Measurements from ENCODE around the gene ZNF221.
"Not testable (repeated sequence)": the region's sequence is repeated elsewhere in the genome, so short reads cannot be mapped to it uniquely, and the experiment has no call there.

ZNF221 gene

DNA sequence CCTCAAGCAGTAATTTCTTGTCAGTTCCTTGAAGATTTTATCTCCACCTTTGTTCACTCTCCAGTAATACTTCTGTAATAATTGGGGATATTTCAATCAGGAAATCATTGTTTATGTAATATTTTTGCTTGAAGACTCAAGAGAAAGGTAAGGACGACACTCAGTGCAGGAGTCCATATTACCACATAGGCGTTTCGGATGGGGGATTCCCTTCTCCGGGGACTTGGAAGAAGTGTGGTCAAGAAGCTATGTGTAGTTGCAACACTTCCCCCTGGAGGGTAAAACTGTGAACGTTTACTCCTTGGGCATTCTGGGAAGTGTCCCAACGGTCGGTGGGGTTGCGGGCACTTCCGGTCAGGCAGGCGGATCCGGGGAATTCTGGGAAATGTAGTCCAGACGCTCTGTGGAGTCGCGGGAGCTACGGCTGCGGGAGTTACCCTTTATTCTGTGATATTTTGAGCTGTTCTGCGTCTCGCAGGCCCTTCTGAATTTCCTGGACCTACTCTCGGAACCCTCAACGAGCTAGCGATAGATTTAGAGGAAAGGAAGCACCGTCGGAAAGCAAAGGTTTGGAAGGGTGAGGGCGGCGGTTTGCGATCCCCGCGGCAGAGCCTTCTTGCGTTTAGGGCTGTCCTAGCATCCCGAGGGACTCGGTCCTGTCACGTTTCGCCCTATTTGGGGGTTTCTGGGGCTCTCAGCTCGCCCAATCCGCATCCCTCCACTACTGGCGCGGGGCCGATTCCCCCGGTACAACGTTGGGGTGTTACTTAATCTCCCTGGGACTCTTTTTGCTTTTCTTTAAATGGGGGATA is at the start of gene ZNF221:
ZNF221 (plus strand) TSS at position 395 of the 812 bp plus-strand sequence. CDS start 11,499 bp downstream, outside the sequence.
- peak; percentile 28 for DNase-seq

- DNase-seq: peak; percentile 44
Measured at GRCh38 chr19:43901395-43902390, 49.3 kb upstream of the ZNF221 start.

DNA sequence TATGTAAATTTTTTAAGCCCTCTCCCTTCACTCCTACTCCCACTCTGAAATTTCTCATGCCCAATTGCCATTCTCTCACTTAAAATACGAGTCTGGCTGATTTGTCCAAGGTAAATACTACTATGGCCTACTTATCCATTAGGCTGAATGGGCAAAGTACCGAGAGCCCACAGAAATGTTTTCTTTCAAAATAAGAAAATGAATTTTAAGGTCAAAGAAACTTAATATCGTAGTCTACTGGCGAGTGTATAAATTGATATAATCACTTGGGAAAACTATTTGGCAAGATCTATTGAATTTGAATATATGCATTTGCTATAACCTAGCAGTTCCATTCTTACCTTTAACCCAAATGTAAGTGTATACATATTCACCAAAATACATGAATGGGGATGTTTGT is 48.6 kb upstream of the ZNF221 start:
- no peak for DNase-seq

GRCh38 chr19:43905897-43906296 is 45.1 kb upstream of the ZNF221 start:
- no peak for DNase-seq

DNA sequence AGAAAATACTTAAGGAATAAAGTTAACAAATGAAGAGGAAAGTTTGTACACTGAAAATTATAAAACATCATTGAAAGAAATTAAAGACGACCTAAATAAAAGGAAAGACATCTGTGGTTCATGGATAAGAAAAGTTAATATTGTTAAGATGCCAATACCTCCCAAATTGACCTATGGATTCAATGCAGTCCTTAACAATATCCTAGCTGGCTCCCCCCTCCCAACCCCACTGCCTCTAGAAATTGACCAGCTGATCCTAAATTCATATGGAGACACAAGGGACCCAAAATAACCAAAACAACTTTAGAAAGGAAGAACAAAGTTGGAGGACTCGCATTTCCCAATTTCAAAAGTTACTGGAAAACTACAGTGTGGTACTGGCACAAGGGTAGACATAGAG is 44.3 kb upstream of the ZNF221 start:
- no peak for DNase-seq

DNA sequence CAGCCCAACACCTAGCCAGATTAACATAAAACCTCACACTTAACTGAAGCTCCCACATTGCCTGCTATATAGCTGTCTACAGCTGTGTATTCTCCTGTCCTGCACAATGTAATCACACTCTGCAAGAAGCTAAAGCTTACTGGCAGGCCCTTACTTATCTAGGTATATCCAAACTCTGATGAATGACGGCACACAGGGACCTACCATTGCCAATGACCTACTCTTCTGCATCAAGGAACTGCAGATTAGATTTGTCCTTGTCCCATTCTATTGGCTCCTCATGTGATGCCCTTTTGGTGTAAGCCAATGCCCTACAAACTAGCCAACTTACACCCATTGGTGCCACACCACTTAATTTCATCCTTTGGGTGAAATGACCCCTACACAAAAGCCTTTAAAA is 42.4 kb upstream of the ZNF221 start:
- no peak for DNase-seq

DNA sequence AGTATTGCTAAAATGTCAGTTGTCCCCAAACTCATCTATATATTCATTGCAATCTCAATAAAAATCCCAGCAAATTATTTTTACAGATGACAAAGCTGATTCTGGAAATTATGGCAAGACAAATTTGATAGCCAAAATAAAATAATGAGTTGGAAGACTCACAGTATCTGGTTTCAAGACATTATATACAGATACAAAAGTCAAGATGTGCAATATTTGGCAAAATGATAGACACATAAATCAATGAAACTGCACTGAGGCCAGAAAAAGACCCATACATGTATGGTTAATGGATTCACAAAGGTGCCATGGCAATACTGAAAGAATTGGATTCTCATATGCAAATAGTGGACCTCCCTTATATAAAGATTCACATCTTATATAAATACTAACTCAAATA is 40.1 kb upstream of the ZNF221 start:
- DNase-seq: no peak

DNA sequence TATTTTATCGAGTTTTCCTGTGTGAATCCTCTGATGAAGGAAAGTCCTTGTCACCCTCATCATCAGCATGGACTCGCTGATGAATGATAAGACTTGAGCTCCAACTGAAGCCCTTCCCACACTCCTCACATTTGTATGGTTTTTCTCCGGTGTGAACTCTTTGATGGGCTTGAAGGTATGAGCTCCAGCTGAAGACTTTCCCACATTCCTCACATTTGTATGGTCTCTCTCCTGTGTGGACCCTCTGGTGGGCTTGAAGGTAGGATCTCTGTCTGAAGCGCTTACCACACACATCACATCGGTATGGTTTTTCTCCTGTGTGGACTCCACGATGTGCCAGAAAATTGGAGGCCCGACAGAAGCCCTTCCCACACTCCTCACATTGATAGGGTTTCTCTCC is 37.6 kb upstream of the ZNF221 start:
- DNase-seq: no peak

GRCh38 chr19:43914051-43914450 is 37.0 kb upstream of the ZNF221 start:
- DNase-seq: no peak

DNA sequence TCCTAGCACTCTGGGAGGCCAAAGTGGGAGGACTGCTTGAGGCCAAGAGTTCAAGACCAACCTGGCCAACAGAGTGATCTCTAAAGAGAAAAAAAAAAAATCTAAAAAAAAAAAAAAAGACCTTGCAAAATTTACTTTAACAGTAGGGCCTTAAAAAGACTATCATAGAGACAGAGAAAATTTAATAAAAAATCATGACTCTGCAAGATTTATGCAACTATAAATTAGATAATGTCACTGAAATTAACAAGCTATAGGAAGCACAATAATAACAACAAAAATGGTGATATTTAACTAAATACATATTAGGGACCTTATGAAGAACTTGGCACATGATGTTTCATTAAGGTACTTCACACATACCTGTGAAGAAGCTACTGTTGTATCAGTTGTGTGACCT is 27.2 kb upstream of the ZNF221 start:
- DNase-seq: no peak

- DNase-seq: no peak
Measured at GRCh38 chr19:43928820-43929219, 22.2 kb upstream of the ZNF221 start.

GRCh38 chr19:43934055-43934984 is 16.7 kb upstream of the ZNF221 start:
- no peak for DNase-seq

DNA sequence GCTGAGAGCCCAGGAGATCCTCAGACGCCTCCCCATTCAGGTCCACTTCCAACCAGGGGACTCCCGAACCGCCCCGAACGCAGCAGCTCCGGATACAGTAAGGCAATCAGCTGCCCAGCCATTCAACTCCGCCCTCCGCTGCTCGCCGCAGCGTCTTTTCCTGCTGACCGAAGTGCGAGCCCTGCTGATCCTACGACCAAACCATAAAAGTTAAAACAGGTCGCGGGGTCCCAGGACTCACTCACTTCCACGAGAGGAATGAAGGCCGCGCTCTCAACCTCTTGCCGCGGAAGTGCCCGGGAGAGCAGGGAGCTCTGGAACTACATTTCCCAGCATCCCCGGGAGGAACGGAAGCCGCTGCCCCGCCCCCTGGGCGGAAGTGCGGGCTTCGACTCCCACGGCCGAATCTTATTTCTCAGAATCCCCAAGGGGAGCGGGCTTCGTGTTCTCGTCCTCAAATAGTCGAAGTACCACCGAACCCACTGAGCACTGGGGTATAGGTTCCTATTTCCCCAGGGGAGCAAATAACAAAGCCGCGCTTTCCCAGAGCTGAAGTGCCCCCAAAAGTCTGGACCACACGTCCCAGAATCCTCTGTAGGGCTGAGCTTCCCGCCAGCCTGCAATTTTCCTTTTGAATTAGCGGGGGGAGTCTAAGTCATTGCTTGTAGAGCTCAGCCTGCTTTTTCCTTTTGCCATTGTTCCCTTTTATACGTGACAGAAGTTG is 15.9 kb upstream of the ZNF221 start, which contains the start of gene ZNF45:
ZNF45 (minus strand) TSS at position 298 of the 724 bp plus-strand sequence. CDS start 13,097 bp downstream, outside the sequence.
- DNase-seq: peak; percentile 80

- DNase-seq: no peak
Measured at GRCh38 chr19:43936188-43936587, 14.8 kb upstream of the ZNF221 start.

GRCh38 chr19:43939557-43940260 is 11.3 kb upstream of the ZNF221 start:
- DNase-seq: no peak

GRCh38 chr19:43940719-43941118 is 10.3 kb upstream of the ZNF221 start:
- no peak for DNase-seq

DNA sequence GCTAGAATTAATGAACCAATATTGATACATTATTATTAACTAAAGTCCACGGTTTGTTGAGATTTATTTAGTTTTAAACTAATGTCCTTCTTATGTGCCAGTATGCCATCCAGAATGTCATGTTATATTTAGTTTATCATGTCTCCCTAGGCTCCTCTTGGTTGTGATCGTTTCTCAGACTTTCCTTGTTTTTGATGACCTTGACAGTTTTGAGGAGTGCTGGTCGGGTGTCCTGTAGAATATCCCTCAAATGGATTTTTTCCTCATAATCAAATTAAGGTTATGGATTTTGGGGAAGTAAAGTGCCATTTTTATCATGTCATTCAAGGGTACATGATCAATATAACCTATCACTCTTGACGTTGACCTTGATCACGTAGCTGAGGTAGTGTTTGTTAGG is 9.8 kb upstream of the ZNF221 start:
- DNase-seq: no peak

- DNase-seq: not testable (repeated sequence)
Measured at GRCh38 chr19:43947412-43947811, 3.6 kb upstream of the ZNF221 start.

DNA sequence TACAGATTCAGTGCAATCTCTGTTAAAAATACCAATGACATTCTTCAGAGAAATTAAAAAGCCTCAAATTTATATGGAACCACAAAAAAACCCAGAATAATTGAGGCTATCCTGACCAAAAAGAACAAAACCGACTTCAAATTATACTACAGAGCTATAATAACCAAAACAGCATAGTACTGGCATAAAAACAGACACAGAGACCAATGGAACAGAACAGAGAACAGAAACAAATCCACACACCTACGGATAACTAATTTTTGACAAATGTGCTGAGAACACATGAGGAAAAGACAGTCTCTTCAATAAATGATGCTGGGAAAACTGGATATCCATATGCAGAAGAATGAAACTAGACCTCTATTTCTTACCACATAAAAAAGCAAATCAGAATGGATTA is 1.2 kb upstream of the ZNF221 start:
- not testable (repeated sequence) for DNase-seq

GRCh38 chr19:43956827-43957226 is 5.8 kb downstream of the ZNF221 start:
- DNase-seq: no peak

GRCh38 chr19:43957891-43958290 is 6.9 kb downstream of the ZNF221 start:
- no peak for DNase-seq

All from activated effector memory CD4-positive, alpha-beta T cell treated with Interleukin-2 at 50 U/mL for 16 hours (primary cell).